ENCODE measurements around the gene MGRN1.

The MGRN1 gene

DNA sequence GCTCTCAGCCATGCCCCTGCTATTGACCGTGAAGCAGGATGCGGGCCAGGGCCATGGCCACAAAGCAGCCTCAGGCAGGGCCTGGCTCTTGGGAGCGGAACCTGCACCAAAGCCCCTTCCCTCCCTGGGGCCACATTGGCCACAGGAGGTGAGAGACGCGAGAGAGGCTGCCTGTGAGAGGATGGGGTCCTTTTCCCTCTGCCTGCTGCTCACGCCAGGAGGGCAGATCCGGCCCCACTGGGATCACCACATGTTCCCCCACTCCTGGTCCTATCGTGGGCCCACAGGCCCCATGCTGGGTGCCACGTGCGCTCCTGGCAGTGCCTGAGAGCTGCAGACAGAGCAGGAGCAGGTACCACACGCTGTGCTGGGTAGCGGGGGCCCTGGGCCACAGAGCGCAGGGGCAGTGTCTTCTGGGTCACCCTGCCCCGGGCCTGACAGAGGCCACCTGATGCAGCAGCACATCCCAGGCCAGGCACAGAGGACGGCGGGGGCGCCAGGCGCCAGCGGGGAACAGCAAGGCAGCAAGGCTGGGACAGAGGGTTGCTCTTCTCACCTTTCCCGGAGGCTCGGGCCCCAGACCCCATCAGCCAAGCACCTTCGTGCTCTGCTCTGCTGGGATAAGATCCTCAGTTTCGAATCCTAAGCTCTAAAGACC, 59.6 kb downstream of the MGRN1 start:
- TF ChIP-seq, protein P1, sequence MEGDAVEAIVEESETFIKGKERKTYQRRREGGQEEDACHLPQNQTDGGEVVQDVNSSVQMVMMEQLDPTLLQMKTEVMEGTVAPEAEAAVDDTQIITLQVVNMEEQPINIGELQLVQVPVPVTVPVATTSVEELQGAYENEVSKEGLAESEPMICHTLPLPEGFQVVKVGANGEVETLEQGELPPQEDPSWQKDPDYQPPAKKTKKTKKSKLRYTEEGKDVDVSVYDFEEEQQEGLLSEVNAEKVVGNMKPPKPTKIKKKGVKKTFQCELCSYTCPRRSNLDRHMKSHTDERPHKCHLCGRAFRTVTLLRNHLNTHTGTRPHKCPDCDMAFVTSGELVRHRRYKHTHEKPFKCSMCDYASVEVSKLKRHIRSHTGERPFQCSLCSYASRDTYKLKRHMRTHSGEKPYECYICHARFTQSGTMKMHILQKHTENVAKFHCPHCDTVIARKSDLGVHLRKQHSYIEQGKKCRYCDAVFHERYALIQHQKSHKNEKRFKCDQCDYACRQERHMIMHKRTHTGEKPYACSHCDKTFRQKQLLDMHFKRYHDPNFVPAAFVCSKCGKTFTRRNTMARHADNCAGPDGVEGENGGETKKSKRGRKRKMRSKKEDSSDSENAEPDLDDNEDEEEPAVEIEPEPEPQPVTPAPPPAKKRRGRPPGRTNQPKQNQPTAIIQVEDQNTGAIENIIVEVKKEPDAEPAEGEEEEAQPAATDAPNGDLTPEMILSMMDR (conservative IDR thresholded peaks at IDR 0.05; ENCODE audit: low read depth), result no peak
- no peak for DNase-seq (ENCODE audit: low spot score)
- ChIA-PET POLR2A (ENCODE audit: low non-redundant PET) (no interaction called here), CTCF (interaction anchor here (0.7 kb wide), 2 partner anchors 172 to 271 kb away, joined by 3 read pairs; no protein-coding TSS in a partner anchor)
- peak overlapping the region; percentile 99 for H3K27ac ChIP-seq

DNA sequence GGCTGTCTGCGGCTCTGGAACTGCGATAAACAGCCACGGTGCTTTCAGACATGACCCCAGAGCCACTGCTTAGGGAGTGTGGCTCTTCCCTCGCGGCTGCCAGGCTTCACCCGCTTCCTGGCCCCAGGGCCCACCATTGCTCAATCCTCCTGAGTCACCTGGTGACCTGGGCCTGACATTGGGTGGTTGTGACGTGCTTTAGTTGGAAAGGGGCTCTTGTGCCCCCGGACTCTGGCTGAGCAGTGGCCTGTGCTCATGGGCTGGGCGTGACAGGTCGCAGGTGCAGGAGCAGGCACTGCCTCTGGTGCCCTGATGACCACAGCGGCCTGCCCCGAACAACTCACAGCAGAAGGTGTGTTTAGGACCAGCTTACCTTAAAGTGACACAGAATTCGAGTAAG, 60.1 kb downstream of the MGRN1 start:
- no peak for DNase-seq (ENCODE audit: low spot score)
- ChIA-PET CTCF (interaction anchor here (0.7 kb wide), 1 partner anchor 173 kb away, joined by 3 read pairs; no protein-coding TSS in a partner anchor), POLR2A (ENCODE audit: low non-redundant PET) (no interaction called here)

DNA sequence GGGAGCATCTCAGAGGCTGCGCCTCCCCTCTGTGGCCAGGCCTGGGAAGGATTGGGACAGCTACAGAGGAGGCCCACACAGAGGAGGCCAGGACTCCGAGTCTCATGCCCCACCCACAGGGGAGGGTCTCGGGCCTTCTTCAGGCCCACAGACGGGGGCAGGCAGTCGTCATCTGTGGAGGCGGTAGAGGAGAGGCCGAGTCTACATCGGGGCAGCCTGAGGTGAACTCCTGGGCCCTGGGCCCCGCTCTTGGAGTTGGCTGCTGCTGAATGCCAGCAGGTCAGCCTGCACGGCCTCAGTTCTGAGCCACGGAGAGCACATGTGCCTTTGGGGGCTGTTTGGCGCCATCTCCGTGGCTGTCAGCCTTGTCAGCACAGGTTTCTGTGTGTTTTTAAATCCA, 60.7 kb downstream of the MGRN1 start:
- peak overlapping the region; percentile 99 for H3K27ac ChIP-seq
- POLR2A ChIA-PET (ENCODE audit: low non-redundant PET), result no interaction called here
- CTCF ChIA-PET, result interaction anchor here (0.7 kb wide), 1 partner anchor 173 kb away, joined by 3 read pairs; no protein-coding TSS in a partner anchor
- TF ChIP-seq, protein P1 (conservative IDR thresholded peaks at IDR 0.05; ENCODE audit: low read depth), result no peak
- no peak for DNase-seq (ENCODE audit: low spot score)

More for the DNA sequence above, 60.1 kb downstream of the MGRN1 start:
- TF ChIP-seq, protein P1 (conservative IDR thresholded peaks at IDR 0.05; ENCODE audit: low read depth), result no peak
- H3K27ac ChIP-seq, result peak overlapping the region; percentile 99

DNA sequence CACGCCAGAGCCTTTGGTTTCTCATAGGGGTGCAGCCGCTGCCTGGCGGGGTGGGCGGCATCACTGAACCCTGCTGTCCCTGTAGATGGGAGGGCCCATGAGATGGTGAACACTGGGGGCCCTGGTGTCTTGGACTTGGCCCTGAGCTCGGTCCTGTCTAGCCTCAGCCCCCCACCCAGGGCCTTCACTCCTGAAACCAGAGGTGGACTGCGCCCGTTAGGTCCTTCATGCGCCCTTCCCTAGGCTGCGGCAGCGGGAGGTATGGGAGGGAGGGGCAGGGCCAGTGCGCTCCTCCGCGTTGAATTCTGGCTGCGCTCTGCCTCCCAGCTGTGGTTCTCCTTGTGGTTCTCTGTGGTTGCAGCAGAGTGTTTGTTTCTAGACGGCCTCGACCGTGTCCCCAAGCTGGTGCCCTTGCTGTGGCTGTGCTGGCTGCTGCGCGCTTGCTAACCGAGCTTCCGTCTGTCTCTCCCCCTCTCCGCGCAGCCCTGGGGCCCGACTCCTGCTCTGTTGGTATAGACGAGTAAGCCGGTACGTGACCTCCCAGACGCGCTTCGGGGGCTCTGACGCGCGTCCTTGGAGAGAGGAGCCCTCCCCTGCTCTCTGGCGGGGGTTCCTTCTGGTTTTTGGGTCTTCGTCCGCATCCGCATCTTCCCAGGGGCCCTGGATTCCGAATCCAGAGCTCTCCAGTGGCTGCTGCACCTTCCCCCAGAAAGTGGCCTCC, 61.3 kb downstream of the MGRN1 start:
- H3K27ac ChIP-seq, result peak overlapping the region; percentile 99; the same call in 1 of the 2 replicates
- no peak for DNase-seq (ENCODE audit: low spot score)
- TF ChIP-seq, protein P1 (conservative IDR thresholded peaks at IDR 0.05; ENCODE audit: low read depth), result no peak
- ChIA-PET CTCF (interaction anchor here (0.6 kb wide), 2 partner anchors 110 to 1576 kb away, joined by 3 read pairs; no protein-coding TSS in a partner anchor), POLR2A (ENCODE audit: low non-redundant PET) (no interaction called here)

DNA sequence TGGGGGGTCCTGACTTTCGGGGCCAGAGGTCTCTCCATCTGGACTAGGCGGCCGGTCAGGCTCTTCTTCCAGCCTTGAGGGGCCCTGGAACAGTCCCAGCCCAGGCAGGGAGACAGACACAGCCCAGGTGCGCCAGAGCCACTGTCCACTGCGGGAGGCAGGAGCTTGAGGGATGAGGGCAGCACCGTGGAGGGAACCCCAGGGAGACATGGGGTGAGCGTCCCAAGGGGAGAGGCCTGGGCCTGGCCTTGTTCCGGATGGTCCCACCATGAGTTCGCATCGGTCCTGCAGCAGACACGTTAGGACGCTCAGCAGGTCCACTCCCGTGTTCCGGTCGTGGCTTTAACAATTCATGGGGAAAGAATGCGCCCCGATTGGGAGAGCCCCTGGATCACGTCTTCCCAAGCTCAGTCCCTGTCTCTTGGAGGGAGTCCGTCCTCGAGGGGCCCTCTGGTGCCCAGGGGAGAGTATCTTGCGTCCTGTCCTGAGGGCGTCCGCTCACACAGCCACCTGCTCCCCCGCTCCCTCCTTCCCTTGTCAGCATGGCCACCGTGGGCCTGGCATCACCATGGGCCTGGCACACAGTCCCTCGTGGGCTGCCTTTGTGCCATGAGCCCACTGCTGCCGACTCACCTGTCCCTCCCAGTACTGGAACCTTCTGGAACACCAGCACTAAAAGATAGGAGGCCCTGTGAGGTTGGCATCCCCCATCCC, 62.0 kb downstream of the MGRN1 start:
- ChIA-PET CTCF (interaction anchor here (0.6 kb wide), 2 partner anchors 110 to 1577 kb away, joined by 3 read pairs; no protein-coding TSS in a partner anchor), POLR2A (ENCODE audit: low non-redundant PET) (no interaction called here)
- TF ChIP-seq, protein P1 (conservative IDR thresholded peaks at IDR 0.05; ENCODE audit: low read depth), result no peak
- DNase-seq (ENCODE audit: low spot score), result no peak
- no peak overlapping the region for H3K27ac ChIP-seq

DNA sequence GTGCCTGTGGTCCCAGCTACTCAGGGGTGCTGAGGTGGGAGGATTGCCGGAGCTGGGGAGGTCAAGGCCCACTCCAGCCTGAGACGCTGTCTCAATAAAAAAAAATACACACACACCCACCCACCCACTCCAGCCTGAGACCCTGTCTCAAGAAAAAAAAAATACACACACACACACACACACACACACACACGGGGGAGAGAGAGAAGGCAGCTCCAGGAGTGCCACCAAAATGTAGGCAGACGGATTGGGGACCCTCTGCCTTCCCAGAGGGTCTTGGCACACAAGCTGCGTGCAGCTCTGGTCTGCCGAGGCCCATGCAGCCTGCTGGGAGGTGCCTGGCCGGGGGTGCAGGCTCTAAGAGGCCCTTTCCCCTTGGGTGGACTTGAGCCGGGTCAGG, 62.8 kb downstream of the MGRN1 start:
- no peak for DNase-seq (ENCODE audit: low spot score)
- CTCF ChIA-PET, result no interaction called here
- H3K27ac ChIP-seq, result peak overlapping the region; percentile 82; the same call in 1 of the 2 replicates
- POLR2A ChIA-PET (ENCODE audit: low non-redundant PET), result no interaction called here
- TF ChIP-seq, protein P1 (conservative IDR thresholded peaks at IDR 0.05; ENCODE audit: low read depth), result no peak
